Measurements from ENCODE around the gene HIVEP3.

Gene HIVEP3

GRCh38 chr1:41891199-41891896 lies 27.4 kb downstream of the HIVEP3 start:
- DNase-seq: no peak

- DNase-seq: peak; percentile 40
Observed at GRCh38 chr1:41890825-41891198, 27.9 kb downstream of the HIVEP3 start.

DNA sequence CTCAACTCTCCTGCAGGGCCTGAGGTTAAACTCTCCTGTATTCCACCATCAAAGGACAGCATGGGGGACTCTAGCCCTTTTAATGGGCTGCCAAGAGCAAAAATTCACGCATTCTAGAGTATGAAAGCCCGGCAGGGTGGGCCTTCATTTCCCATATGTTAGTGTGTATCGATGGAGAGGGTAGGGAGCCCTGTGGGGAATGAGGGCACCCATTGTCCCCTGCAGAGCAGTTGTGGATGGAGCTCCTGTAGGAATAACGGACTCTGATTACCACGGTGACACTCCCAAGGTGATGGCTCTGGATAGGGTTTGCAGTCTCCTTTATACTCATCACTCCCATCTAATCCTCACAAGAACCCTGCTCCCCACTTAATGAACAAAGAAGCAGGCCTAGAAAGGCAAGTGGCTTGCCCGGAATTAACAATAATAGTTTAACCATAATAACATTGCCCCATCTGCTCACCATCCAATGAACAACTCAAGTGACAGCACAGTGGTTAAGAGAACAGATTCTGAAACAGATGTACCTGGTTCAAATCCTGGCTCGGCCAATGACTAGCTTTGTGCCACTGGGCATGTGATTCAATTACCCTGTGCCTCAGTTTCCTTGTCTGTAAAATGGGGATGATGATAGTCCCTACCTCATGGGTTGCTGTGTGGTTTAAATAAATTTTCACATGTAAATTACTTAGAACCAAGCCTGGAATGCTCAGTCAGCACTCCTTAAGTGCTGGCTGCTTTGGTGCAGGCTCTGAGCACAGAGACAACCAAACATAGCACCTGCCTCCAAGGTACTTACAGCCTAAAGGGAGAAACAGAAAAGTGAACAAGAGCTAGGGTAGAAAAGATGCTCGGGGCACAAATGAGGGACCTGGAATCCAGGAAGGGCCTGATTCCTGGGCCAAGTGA lies 29.0 kb downstream of the HIVEP3 start:
- no peak for DNase-seq

DNA sequence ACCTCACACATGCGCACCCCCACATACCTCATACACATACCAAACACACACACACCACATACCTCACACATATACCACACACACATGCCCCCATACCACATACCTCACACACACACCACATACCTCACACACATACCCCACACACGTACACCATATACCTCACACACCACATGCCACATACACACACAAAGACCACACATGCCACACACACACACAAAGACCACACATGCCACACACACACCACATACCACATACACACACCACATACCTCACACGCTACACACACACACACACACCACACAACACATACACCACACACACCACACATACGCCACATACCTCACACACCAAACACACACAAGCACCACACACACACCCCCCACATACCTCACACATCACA lies 30.0 kb downstream of the HIVEP3 start:
- DNase-seq: no peak

- no peak for DNase-seq
Observed at GRCh38 chr1:41887365-41887764, 31.4 kb downstream of the HIVEP3 start.

DNA sequence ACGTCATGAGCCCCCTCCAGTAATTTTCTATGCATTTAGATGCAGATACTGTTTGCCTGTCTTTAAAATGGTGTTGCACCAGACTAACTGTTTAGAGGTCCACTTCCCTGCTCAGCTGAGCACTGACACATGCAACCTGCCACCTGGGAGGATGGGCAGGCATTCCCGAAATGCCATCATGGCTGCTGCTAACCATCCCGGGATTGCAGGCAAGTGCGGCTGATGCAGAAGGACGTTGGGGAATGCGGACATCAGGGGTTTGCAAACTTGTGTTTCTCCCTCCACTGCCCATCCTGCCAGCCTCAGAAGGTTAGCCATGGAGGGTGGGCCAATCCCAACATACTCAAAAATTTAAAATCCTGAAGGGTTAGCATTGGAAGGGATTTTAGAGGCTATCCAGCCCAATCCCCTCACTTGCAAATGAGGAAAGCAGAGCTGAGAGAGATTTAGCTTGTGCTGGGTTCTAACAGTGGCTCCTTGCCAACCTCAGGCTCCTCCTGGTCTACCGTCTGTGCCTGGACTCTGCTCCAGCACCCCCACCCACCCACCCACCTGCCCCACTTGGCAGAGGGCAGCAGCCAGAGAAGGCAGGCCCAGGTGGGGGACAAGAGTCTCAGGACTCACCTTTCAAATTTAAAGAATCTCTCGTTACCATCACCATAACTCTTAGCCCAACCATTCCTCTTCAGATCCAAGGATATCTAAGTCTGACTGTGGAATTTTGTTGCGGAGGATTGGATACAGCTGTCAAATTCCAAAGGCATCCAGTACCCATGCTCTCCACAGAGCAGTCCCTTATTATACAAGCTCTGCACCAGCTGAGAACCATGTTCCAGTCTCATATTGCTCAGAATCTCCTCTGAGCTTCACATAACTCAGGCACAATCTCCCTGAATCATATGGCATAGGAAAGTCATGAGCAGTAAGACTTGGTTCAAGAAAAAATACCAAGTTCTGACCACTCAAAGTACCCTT lies 34.2 kb downstream of the HIVEP3 start:
- no peak for DNase-seq

GRCh38 chr1:41883507-41883906 lies 35.2 kb downstream of the HIVEP3 start:
- no peak for DNase-seq

GRCh38 chr1:41882486-41882885 lies 36.2 kb downstream of the HIVEP3 start:
- DNase-seq: no peak

DNA sequence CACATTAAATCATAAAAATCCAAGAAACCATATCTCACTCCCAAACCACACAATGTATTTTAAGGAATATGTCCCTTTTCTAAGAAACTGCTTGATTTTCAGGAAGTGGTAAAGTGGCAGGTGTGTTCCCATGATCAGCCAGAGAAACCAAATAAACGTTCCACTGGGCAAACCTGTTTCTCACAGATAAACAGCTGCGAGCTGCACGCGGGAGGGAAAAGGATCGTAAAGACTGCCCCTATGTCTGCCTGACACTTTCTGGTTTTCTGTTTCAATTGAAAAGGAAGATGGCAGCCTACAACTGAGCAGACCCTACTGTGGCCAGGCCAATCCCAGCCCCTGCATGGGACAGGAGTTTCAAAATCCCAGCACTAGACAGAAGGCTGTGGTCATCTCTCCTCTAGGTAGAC lies 36.6 kb downstream of the HIVEP3 start:
- DNase-seq: no peak

DNA sequence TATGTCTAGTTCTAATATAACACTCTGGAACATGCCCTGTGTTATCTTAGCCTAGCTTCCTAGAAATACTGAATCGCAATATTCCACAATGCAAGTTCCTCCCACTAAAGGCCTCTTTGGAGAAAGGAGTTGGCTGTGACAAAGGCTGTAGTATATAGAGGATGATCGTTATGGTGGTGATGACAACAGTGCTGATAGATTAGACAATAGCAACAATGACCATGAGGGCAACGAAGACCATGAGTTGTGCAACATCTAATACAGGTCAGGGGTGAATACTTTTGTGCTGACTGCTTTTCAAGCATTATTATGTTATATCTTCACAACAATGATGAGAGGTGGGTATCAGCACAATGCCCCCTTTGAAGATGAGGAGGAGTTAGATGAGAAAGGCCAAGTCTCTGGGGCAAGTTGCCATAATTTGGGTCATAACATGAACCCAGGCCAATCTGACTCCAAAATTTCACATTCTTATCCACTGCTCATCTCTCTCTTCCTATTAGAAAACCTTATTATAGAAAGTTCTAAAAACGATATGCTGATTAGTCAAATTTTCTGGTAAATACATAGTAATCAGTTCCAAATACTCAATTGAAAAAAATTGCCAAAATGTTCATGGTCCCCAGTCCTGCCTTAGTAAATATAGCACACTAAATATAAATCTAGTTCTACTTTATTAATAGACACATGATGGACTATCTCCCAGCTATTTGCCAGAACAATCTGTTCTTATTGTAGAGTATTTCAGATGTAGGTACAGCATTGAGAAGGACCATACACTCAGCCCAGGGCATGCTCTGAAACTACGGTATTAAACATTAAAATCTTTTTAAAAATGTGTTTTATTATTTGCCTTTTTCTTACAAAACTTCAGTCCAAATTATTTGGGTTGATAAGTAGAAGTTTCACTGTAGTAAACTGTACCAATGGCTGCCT lies 37.5 kb downstream of the HIVEP3 start:
- DNase-seq: no peak

- DNase-seq: no peak
Observed at GRCh38 chr1:41880261-41880660, 38.5 kb downstream of the HIVEP3 start.

DNA sequence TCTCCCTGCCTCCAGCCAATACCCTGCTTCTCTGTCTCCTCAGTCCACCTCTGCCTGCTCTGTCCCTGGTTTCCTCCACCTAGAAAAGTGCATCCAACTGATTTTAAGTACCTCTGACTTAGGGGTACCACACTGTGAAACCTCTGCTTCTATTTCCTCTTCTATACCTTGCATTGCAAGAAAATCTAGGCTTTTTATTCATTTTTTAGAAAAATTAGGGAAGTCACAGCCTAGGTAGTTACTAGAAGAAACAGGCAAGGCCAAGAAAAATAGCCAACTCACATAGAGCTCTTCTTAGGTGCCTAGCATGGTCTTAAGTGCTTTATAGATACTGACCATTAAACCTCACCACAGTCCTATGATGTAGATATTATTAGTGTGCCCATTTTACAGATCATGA lies 39.1 kb downstream of the HIVEP3 start:
- no peak for DNase-seq

- no peak for DNase-seq
Observed at GRCh38 chr1:41878911-41879310, 39.8 kb downstream of the HIVEP3 start.

DNA sequence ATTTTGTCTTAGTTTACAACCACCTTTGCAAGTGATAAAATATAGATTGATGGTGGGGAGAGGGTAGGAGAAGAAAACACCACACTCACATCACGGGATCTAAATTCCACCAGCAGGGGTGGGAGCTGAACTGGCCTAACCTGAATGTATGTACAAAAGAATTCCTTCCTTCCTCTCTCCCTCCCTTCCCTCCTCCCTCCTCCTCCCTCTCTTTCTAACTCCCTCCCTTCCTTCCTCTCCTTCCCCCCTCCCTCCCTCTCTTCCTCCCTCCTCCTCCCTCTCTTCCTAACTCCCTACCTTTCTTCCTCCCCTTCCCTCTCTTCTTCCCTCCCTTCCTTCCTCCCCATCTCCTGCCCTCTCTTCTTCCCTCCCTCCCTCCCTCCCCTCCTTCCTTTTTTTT lies 40.2 kb downstream of the HIVEP3 start:
- DNase-seq: no peak

DNA sequence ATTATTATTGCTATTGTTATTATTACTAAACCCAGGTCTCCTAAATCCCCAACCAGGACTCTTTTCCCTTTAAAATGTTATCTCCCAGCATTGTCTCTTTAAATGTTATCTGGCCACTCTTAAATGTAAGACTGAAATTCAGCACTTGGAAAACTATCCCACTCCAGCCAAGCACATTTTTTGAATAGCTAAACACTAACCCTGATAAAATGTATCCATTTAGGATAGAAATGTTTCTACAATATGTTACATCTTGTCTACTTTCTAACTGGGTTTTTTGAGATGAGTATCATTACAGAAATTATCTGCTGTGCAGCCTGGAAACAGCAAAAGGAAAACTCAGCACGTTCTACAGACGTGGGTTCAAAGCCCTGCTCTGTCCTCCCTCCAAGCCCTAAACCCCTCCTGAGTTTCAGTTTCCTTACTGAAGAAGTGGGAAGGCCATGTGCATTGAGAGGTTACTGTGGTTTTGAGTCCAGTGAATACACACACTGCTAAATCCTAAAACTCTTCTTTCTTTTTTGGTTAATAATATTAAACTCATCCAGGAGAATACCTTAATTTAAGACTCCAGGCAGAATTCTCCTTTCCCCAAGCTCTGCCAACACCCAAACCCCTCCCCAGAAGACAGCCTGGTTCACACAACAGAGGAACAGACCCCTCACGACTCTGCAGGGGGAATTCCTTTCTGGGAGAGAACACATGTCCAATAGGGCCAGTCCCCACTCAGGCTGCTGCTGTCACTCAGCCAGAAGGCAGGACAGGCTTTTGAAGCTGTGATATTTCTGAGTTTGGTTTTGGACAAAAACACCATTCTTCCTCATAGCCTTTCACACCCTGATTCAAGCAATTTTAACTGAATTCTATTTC lies 41.9 kb downstream of the HIVEP3 start:
- DNase-seq: peak; percentile 42

GRCh38 chr1:41875487-41875886 lies 43.2 kb downstream of the HIVEP3 start:
- no peak for DNase-seq

DNA sequence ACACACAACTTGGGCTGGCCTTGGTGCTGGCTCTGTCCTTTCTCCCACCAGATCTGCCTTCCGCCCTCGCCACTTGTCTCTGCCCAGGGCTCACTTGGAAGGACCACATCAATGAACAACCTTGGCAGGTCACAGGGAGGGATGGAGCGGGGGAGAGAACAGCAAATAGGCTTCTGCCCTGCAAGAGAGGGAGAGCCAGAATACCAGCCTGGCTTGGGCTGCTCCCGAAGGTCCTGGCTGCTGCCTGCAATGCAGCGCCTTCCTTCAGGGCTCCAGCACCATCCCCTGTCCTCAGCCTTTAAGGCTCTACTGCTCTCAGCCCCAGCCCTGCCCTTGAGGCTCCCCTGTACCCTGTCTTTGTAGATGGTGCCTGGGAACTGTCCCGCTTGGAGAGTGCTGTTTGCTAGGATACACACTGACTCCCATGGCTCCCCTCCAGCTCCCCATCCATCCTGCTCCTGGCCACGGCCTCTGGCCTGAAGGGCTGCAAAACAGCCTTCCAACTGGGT lies 43.8 kb downstream of the HIVEP3 start:
- DNase-seq: no peak

DNA sequence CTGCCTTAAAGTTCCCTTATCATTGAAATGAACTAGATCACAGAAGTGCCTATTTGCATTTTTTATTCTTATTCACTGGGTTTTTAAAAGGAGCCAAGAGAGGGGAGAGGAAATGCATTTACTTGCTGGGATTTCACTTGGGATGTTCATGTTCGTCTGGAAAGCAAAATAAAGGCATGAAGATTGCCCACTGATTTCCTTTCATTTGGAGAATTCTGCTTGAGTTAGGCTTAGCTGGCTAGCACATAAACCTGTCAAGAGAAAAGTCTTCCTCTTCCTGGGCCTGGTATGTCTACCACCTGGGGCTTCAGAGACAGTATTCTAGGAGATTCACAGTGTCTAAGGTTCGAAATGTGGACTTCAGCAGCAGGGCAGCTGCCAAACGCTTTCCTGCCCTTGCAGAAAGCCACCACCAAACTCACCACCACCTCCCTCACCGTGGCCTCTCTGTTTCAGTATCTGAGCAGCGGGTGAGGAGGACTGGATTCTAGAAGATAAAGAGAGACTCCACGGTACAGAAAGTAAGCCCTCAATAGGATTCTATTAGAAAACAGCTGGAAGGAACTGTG lies 44.5 kb downstream of the HIVEP3 start:
- no peak for DNase-seq

DNA sequence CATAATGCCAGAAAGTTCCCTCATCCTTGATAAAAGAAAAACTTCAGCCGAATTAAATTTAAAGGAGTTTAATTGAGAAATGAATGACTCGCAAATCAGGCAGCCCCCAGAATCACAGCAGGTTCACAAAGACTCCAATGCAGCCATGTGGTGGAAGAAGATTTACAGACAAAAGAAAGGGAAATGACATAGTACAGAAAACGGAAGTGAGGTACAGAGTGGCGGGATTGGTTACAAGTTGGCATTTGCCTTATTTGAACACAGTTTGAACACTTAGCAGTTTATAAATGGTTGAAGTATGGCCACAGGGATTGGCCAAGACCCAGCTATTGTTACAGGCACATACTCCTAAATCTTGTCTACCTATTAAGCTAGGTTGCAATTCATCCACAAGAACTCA lies 46.6 kb downstream of the HIVEP3 start:
- DNase-seq: no peak

DNA sequence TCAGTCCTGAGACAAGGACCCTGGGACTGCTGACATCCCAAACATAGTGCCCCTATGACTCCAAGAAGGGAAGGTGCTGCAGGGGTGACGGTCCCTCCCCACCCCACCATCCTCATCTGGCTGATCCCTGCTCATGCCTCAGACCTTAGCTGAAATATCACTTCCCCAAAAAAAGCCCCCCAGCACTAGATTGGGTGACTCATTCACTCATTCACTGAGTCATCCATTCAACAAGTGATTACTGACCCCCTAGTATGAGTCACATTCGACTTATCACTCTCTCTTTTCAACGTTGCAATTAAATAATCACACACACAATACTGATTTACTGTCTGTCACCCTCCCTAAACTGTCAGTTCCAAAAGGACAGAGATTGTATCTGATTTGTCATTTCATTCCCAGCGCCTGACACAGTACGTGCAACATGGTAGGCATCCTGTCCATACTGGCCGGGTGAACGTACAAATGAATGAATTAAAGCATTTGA lies 48.6 kb downstream of the HIVEP3 start:
- DNase-seq: no peak

Measured in femur (tissue), 1 donor.